ENCODE results near the gene VARS2. TPM values are rescaled to one million over a fixed set of nuclear protein-coding genes. Genes with fewer than 3 reads are reported as not detected.
"Not testable (repeated sequence)": the region's sequence is repeated elsewhere in the genome, so short reads cannot be mapped to it uniquely, and the experiment has no call there.

Gene VARS2
- total RNA-seq, 2 experiments from 2014 or later: 38.0 to 43.1 TPM

DNA sequence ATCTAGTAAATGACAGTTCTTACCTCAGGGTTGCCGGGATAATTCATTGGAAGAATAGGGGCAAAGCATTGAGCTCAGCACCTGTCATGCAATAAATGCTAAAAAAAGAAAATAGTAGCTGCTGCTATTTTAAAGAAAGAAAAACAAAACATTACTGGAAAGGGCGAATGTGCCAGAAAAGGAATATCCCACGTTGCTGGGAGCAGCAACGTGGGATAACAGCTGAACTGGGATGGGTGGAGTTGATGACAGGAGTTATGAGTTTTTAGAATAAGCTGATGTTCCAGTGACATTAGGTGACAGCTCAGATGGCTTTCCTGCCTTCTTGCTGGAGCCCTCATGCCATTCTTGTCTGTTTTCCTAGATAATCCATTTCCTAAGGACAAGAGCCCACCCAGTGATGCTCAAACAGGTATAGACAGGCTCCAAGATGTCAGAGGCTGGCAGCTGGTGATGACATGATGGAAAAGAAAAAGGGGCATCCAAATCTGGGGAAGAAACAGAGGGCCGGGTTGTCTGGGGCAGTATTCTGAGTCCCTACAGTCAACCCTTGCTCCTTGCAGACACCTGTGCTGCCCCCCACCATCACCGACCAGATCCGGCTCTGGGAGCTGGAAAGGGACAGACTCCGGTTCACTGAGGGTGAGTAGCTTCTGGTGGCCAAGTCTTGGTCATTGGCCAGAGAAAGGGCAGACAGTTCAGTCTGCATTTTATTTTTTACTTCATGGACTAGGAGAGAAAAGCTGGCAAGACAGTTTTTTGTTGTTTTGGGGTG lies 1.1 kb upstream of the VARS2 start:
- Mint-ChIP-seq H3K27me3 (no peaks in the 10 kb centered on the region), H3K4me1 (peaks cover 35% of the 10 kb centered on the region), H3K9me3 (no peaks in the 10 kb centered on the region), H3K4me3 (peak overlapping the region; percentile 98), H3K27ac (peak overlapping the region; percentile 13), H3K36me3 (peaks cover 17% of the 10 kb centered on the region)
- DNase-seq: no peak
- POLR2A ChIA-PET: interaction anchor here (0.8 to 2.9 kb wide), 11 partner anchors 8 to 265 kb away, joined by 3 to 13 read pairs (median 3); no protein-coding TSS in a partner anchor
- ATAC-seq (ENCODE audit: low read depth): no peak

GRCh38 chr6:30913721-30914075 lies 340 bp upstream of the VARS2 start:
- DNase-seq: no peak
- no peaks in the 10 kb centered on the region for H3K27me3 Mint-ChIP-seq
- H3K4me3 Mint-ChIP-seq: peak overlapping the region; percentile 98
- POLR2A ChIA-PET: interaction anchor here (0.7 to 2.9 kb wide), 20 partner anchors 9 to 266 kb away, joined by 3 to 13 read pairs (median 3); partner anchors contain the start of genes CCHCR1, DDR1 and TCF19
- ATAC-seq (ENCODE audit: low read depth): no peak
- peaks cover 30% of the 10 kb centered on the region for H3K4me1 Mint-ChIP-seq
- peaks cover 15% of the 10 kb centered on the region for H3K36me3 Mint-ChIP-seq
- peak overlapping the region; percentile 28 for H3K27ac Mint-ChIP-seq
- H3K9me3 Mint-ChIP-seq: no peaks in the 10 kb centered on the region

DNA sequence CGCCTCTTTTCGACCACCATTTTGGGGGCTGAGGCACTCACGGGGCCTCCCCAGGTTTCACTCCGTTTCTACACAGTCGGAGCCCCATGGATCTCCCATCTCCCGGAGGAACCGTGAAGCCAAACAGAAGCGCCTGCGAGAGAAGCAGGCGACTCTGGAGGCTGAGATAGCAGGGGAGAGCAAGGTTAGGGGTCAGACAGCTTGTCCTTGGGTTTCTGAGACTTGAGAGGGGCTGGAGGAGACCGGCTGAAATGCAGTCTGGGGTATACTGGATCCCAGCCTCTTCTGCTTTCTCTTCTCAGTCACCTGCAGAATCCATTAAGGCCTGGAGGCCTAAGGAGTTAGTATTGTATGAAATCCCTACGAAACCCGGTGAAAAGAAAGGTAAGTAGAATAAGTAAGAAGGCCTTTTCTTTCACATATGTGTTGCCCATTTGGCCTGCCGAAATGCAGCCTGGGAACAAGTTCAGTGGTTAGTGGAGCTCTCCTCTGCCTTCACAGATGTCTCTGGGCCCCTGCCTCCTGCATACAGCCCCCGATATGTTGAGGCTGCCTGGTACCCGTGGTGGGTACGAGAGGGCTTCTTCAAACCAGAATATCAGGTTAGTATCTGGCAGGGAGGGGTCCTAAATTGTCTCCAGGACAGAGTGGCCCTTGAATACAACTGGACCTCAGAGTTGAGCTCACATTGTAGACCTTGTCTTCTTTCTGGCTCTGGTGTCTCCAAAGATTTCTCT lies 984 bp downstream of the VARS2 start:
- Mint-ChIP-seq H3K27ac (peak overlapping the region; percentile 90), H3K4me1 (peaks cover 24% of the 10 kb centered on the region), H3K9me3 (no peaks in the 10 kb centered on the region), H3K4me3 (peak overlapping the region; percentile 98), H3K27me3 (no peaks in the 10 kb centered on the region), H3K36me3 (peaks cover 15% of the 10 kb centered on the region)
- ATAC-seq (ENCODE audit: low read depth) (no peak), DNase-seq (peak; percentile 40)
- POLR2A ChIA-PET: interaction anchor here (0.9 to 2.9 kb wide), 6 partner anchors 10 to 243 kb away, joined by 3 to 13 read pairs (median 4); partner anchors contain the start of genes CCHCR1 and TCF19

GRCh38 chr6:30915591-30915946 lies 1.5 kb downstream of the VARS2 start:
- DNase-seq (no peak), ATAC-seq (ENCODE audit: low read depth) (no peak)
- Mint-ChIP-seq H3K27me3 (no peaks in the 10 kb centered on the region), H3K9me3 (no peaks in the 10 kb centered on the region), H3K36me3 (peaks cover 17% of the 10 kb centered on the region), H3K4me1 (peaks cover 24% of the 10 kb centered on the region), H3K4me3 (peak overlapping the region; percentile 98), H3K27ac (peak overlapping the region; percentile 62)
- POLR2A ChIA-PET: interaction anchor here (0.5 to 2.9 kb wide), 4 partner anchors 86 to 185 kb away, joined by 3 to 13 read pairs (median 4); no protein-coding TSS in a partner anchor

GRCh38 chr6:30917041-30917440 lies 3.0 kb downstream of the VARS2 start:
- DNase-seq: no peak
- Mint-ChIP-seq H3K4me1 (peaks cover 21% of the 10 kb centered on the region), H3K27ac (no peak overlapping the region), H3K27me3 (no peaks in the 10 kb centered on the region), H3K36me3 (peaks cover 15% of the 10 kb centered on the region), H3K9me3 (no peaks in the 10 kb centered on the region), H3K4me3 (no peak overlapping the region)
- POLR2A ChIA-PET: no interaction called here
- ATAC-seq (ENCODE audit: low read depth): no peak

DNA sequence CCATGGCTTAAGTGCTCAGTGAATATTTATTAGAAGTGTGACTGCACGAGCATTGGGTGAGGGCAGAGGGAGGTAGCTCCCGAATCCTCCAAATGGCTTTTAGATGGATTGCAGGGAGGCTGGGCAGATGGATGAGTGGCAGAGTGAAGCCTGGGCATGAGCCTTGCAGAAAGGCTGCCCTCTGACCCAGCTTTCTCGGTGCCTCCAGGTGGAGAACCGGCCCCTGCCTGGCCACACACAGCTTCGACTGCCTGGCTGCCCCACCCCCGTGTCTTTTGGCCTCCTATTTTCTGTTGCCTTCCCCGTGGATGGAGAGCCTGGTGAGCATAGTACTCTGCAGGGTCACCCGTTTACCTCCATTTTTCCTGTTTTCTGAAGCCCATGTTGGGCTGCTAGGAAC lies 3.4 kb downstream of the VARS2 start:
- ATAC-seq (ENCODE audit: low read depth): no peak
- Mint-ChIP-seq H3K4me3 (no peak overlapping the region), H3K9me3 (no peaks in the 10 kb centered on the region), H3K27ac (no peak overlapping the region), H3K27me3 (no peaks in the 10 kb centered on the region), H3K4me1 (peaks cover 23% of the 10 kb centered on the region), H3K36me3 (peaks cover 12% of the 10 kb centered on the region)
- POLR2A ChIA-PET: no interaction called here
- no peak for DNase-seq

- Mint-ChIP-seq H3K4me1 (peaks cover 23% of the 10 kb centered on the region), H3K9me3 (no peaks in the 10 kb centered on the region), H3K27ac (no peak overlapping the region), H3K27me3 (no peaks in the 10 kb centered on the region), H3K36me3 (peaks cover 6% of the 10 kb centered on the region), H3K4me3 (no peak overlapping the region)
- ATAC-seq (ENCODE audit: low read depth) (no peak), DNase-seq (no peak)
- POLR2A ChIA-PET: no interaction called here
Measured at GRCh38 chr6:30918670-30919069, 4.6 kb downstream of the VARS2 start.

GRCh38 chr6:30922447-30922852 lies 8.4 kb downstream of the VARS2 start:
- Mint-ChIP-seq H3K27me3 (no peaks in the 10 kb centered on the region), H3K4me1 (peaks cover 11% of the 10 kb centered on the region), H3K27ac (peak overlapping the region; percentile 34), H3K36me3 (peaks cover 17% of the 10 kb centered on the region), H3K9me3 (no peaks in the 10 kb centered on the region), H3K4me3 (no peak overlapping the region)
- DNase-seq (no peak), ATAC-seq (ENCODE audit: low read depth) (no peak)
- POLR2A ChIA-PET: no interaction called here

DNA sequence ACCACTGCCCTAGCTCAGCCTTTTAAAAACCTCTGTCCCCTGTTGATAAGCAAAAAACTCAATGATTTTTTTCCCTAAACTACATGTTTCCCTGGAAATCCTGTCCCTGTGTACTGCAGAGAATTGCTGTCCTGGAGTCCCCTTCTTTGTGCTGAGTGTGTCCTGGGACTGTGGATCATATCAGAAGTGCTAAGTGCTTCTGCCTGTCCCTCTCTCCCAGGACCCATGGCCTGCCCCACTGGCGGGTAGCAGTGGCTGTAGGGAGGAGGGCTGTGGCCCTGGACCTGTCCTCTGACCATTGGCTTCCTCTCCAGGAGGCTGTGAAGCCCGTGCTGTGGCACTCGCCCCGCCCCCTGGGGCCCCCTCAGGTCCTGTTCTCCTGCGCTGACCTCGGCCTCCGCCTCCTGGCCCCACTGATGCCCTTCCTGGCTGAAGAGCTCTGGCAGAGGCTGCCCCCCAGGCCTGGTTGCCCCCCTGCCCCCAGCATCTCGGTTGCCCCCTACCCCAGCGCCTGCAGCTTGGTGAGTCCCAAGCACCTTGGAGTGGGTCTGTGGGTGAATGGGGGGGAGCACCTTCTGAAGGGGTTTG lies 10.1 kb downstream of the VARS2 start:
- not testable (repeated sequence) for H3K4me1 Mint-ChIP-seq; H3K27me3 Mint-ChIP-seq; H3K9me3 Mint-ChIP-seq; H3K27ac Mint-ChIP-seq; H3K4me3 Mint-ChIP-seq; DNase-seq; ATAC-seq (ENCODE audit: low read depth)
- POLR2A ChIA-PET: interaction anchor here (0.5 kb wide), 1 partner anchor 180 kb away, joined by 4 read pairs; the partner anchor contains the start of gene IER3
- H3K36me3 Mint-ChIP-seq: peaks cover 27% of the 10 kb centered on the region

GRCh38 chr6:30926644-30927043 lies 12.6 kb downstream of the VARS2 start:
- Mint-ChIP-seq H3K4me1 (peaks cover 5% of the 10 kb centered on the region), H3K27ac (no peak overlapping the region), H3K4me3 (no peak overlapping the region), H3K27me3 (no peaks in the 10 kb centered on the region), H3K36me3 (peaks cover 26% of the 10 kb centered on the region), H3K9me3 (peaks cover 3% of the 10 kb centered on the region)
- ATAC-seq (ENCODE audit: low read depth) (no peak), DNase-seq (no peak)
- POLR2A ChIA-PET: interaction anchor here (1.0 kb wide), 1 partner anchor 13 kb away, joined by 3 read pairs; the partner anchor contains the start of gene VARS2

GRCh38 chr6:30927080-30927479 lies 13.0 kb downstream of the VARS2 start:
- ATAC-seq (ENCODE audit: low read depth); H3K4me1 Mint-ChIP-seq; H3K27me3 Mint-ChIP-seq; H3K4me3 Mint-ChIP-seq; DNase-seq; H3K27ac Mint-ChIP-seq; H3K9me3 Mint-ChIP-seq; POLR2A ChIA-PET: not testable (repeated sequence)
- peaks cover 26% of the 10 kb centered on the region for H3K36me3 Mint-ChIP-seq

GRCh38 chr6:30928677-30929076 lies 14.6 kb downstream of the VARS2 start:
- Mint-ChIP-seq H3K27me3 (no peaks in the 10 kb centered on the region), H3K4me3 (no peak overlapping the region), H3K27ac (no peak overlapping the region), H3K36me3 (peaks cover 26% of the 10 kb centered on the region), H3K4me1 (no peaks in the 10 kb centered on the region), H3K9me3 (peaks cover 3% of the 10 kb centered on the region)
- DNase-seq (no peak), ATAC-seq (ENCODE audit: low read depth) (no peak)
- POLR2A ChIA-PET: interaction anchor here (0.7 kb wide), 1 partner anchor 15 kb away, joined by 3 read pairs; the partner anchor contains the start of gene VARS2

GRCh38 chr6:30930506-30930905 lies 16.5 kb downstream of the VARS2 start:
- H3K36me3 Mint-ChIP-seq: peaks cover 26% of the 10 kb centered on the region
- ATAC-seq (ENCODE audit: low read depth): no peak
- H3K4me1 Mint-ChIP-seq: no peaks in the 10 kb centered on the region
- peaks cover 3% of the 10 kb centered on the region for H3K9me3 Mint-ChIP-seq
- no peak for DNase-seq
- POLR2A ChIA-PET: interaction anchor here (1.6 kb wide), 1 partner anchor 25 kb away, joined by 3 read pairs; no protein-coding TSS in a partner anchor
- no peak overlapping the region for H3K4me3 Mint-ChIP-seq
- H3K27ac Mint-ChIP-seq: no peak overlapping the region
- H3K27me3 Mint-ChIP-seq: peaks cover 3% of the 10 kb centered on the region

Measured in activated naive CD8-positive, alpha-beta T cell treated with anti-CD3 and anti-CD28 coated beads, Interleukin-2, amount 10 ng/mL, durations not matched to agents 7 days and 5 days (primary cell).